GM12892 (cell line): ENCODE data around the gene SLC25A24.

Experiments used
- POLR2A ChIP-seq: IDR thresholded peaks from 2 replicates; pipeline ENCODE4 v1.6.1; 2011; ENCODE audit warnings: low read depth, low read length, control low read depth
- POLR2AphosphoS5 ChIP-seq: IDR thresholded peaks from 2 replicates; pipeline ENCODE4 v1.6.1; 2011; ENCODE audit warnings: low read depth, low read length, control low read depth

- TF ChIP-seq POLR2A (no peak), POLR2AphosphoS5 (no peak)
Observed at GRCh38 chr1:108106775-108107174, 93.4 kb downstream of the SLC25A24 start.
